ENCODE results near the gene CTBP1. TPM values are rescaled to one million over a fixed set of nuclear protein-coding genes. Genes with fewer than 3 reads are reported as not detected.

Gene CTBP1
- total RNA-seq, 1 donor: 246 TPM

- H3K27me3 ChIP-seq (ENCODE audit: insufficient read depth, low read length): no peaks in the 10 kb centered on the region
- H3K4me2 ChIP-seq (ENCODE audit: insufficient read depth, low read length): no peak overlapping the region
- H3K4me3 ChIP-seq (ENCODE audit: insufficient read depth, low read length): no peak overlapping the region
- no peak for TF ChIP-seq CTCF (IDR thresholded peaks at IDR 0.05; ENCODE audit: extremely low read depth, low read depth, low read length)
- H2AFZ ChIP-seq (ENCODE audit: low read length): no peak overlapping the region
- no peak overlapping the region for H3K27ac ChIP-seq (ENCODE audit: low read depth, low read length)
- no peaks in the 10 kb centered on the region for H3K36me3 ChIP-seq (ENCODE audit: insufficient read depth, low read length)
- H3K4me1 ChIP-seq (ENCODE audit: insufficient read depth, low read length): peaks cover 12% of the 10 kb centered on the region
- peak; percentile 57 for DNase-seq (ENCODE audit: insufficient read length, low spot score, missing footprints)
- H3K9me3 ChIP-seq (ENCODE audit: low read depth, low read length): no peaks in the 10 kb centered on the region
- no peaks in the 10 kb centered on the region for H3K79me2 ChIP-seq (ENCODE audit: insufficient read depth, low read length)
- no peaks in the 10 kb centered on the region for H4K20me1 ChIP-seq (ENCODE audit: insufficient read depth, low read length)
Observed at GRCh38 chr4:1199556-1200331, 49.2 kb downstream of the CTBP1 start.

DNA sequence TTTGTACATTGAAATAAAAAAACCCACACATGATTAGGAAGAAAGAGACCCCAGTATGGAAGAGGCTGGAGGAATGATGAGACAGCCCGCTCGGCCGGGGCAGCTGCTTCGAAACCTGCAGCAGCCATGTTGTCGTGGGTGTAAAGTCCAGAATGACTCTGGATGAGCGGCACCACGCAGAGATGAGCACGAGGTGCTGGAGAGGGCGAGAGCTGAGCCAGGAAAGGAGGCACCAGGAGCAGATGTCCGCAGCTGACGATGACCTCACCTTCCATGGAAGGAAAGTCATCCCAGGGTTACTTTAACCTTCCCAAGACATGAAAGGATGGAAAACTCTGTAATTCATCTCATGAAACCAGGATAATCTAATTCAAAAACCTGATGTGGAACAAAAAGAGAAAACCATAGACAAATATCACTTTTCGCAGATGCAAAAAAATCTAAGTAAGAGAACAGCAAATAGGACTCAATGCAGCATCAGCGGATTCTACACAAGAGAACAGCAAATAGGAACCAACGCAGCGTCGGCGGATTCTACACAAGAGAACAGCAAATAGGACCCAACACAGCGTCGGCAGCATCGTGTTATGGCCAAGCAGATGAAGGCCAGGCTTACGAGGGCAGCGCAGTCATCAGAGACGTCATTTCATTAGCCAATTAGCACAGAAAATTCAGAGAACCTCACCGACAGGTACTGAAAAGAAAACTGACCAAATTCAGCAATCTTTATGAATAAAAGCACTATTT, 50.7 kb downstream of the CTBP1 start:
- no peaks in the 10 kb centered on the region for H3K36me3 ChIP-seq (ENCODE audit: insufficient read depth, low read length)
- DNase-seq (ENCODE audit: insufficient read length, low spot score, missing footprints): peak; percentile 88
- TF ChIP-seq CTCF (IDR thresholded peaks at IDR 0.05; ENCODE audit: extremely low read depth, low read depth, low read length): no peak
- H2AFZ ChIP-seq (ENCODE audit: low read length): no peak overlapping the region
- no peak overlapping the region for H3K27ac ChIP-seq (ENCODE audit: low read depth, low read length)
- no peaks in the 10 kb centered on the region for H3K79me2 ChIP-seq (ENCODE audit: insufficient read depth, low read length)
- H3K27me3 ChIP-seq (ENCODE audit: insufficient read depth, low read length): no peaks in the 10 kb centered on the region
- H3K4me3 ChIP-seq (ENCODE audit: insufficient read depth, low read length): no peak overlapping the region
- peaks cover 24% of the 10 kb centered on the region for H3K4me1 ChIP-seq (ENCODE audit: insufficient read depth, low read length)
- H3K4me2 ChIP-seq (ENCODE audit: insufficient read depth, low read length): no peak overlapping the region
- H3K9me3 ChIP-seq (ENCODE audit: low read depth, low read length): no peaks in the 10 kb centered on the region
- H4K20me1 ChIP-seq (ENCODE audit: insufficient read depth, low read length): no peaks in the 10 kb centered on the region

- no peak for TF ChIP-seq CTCF (IDR thresholded peaks at IDR 0.05; ENCODE audit: extremely low read depth, low read depth, low read length)
- no peaks in the 10 kb centered on the region for H3K79me2 ChIP-seq (ENCODE audit: insufficient read depth, low read length)
- no peak overlapping the region for H2AFZ ChIP-seq (ENCODE audit: low read length)
- peaks cover 36% of the 10 kb centered on the region for H3K4me1 ChIP-seq (ENCODE audit: insufficient read depth, low read length)
- H3K9me3 ChIP-seq (ENCODE audit: low read depth, low read length): no peaks in the 10 kb centered on the region
- H3K27me3 ChIP-seq (ENCODE audit: insufficient read depth, low read length): no peaks in the 10 kb centered on the region
- H4K20me1 ChIP-seq (ENCODE audit: insufficient read depth, low read length): no peaks in the 10 kb centered on the region
- no peak overlapping the region for H3K27ac ChIP-seq (ENCODE audit: low read depth, low read length)
- no peak overlapping the region for H3K4me2 ChIP-seq (ENCODE audit: insufficient read depth, low read length)
- peak; percentile 74 for DNase-seq (ENCODE audit: insufficient read length, low spot score, missing footprints)
- no peak overlapping the region for H3K4me3 ChIP-seq (ENCODE audit: insufficient read depth, low read length)
- H3K36me3 ChIP-seq (ENCODE audit: insufficient read depth, low read length): no peaks in the 10 kb centered on the region
Observed at GRCh38 chr4:1196421-1197183, 52.3 kb downstream of the CTBP1 start.
